NCI-H2107 (cell line): ENCODE measurements around the gene PREB.
"Not testable (repeated sequence)": the region's sequence is repeated elsewhere in the genome, so short reads cannot be mapped to it uniquely, and the experiment has no call there.

Experiments used
- DNase-seq: peaks from one replicate; lab custom pipeline; 2025; lab: John Stamatoyannopoulos, UW

Gene PREB, protein sequence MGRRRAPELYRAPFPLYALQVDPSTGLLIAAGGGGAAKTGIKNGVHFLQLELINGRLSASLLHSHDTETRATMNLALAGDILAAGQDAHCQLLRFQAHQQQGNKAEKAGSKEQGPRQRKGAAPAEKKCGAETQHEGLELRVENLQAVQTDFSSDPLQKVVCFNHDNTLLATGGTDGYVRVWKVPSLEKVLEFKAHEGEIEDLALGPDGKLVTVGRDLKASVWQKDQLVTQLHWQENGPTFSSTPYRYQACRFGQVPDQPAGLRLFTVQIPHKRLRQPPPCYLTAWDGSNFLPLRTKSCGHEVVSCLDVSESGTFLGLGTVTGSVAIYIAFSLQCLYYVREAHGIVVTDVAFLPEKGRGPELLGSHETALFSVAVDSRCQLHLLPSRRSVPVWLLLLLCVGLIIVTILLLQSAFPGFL

DNA sequence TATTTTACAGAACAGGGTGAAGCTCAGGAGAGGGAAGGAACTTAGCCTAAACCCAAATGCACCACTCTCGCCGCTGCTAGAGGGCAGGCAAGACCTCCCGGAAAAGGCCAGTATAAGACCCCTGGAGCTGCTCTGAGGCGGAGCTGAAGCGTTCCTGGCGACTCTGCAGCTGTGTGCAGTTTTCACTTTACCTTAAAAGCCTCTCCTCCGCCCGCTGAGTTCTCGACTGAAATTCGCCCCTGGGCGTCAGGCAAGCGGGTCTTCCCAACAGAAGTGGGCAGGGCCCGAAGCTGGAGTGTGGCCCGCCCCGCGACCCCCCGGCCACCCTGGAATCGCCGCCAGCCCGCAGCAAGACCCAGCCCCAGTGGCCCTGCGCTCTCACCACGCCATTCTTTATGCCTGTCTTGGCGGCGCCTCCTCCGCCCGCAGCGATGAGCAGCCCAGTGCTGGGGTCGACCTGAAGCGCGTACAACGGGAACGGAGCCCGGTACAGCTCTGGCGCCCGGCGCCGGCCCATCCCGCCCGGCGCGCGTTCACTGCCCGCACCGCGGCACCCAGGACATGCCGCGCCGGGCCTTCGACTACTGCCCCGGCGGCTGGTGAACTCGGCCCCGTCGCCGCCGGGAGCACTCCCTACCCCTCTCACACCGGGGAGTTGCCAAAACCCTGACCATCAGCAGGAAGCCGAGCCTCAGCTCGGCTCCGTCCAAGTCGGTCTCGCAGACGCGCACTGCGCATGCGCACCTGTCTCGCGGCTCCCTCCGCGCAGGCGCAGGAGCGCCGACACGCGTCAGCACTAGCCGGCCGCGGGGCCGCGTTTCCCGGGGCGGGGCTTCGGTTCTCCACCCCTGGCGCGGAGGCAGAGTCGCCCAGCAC, at the start of gene PREB:
Gene PREB (minus strand): TSS at position 732 of the 876 bp plus-strand sequence. CDS start 215 bp downstream, at position 517.
- DNase-seq: peak; percentile 86

DNA sequence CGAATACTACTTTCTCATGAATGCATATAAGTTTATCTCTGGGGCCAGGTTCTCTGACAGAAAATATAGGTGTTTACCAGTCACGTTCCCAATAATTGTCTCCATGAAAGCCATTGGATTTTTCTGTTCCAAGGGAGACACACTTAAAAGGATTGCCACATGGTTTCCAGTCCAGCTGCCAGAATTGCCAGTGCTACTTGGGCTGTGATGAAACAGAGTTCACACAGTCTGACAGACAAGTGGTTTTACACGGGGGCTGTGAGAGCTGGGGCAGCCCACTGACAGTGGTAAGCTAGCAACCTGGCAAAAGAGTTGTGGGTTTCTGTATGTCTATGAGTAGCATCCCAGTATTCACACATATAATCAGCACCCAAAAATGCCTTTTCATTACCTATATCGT, 49.7 kb upstream of the PREB start:
- DNase-seq: no peak

DNA sequence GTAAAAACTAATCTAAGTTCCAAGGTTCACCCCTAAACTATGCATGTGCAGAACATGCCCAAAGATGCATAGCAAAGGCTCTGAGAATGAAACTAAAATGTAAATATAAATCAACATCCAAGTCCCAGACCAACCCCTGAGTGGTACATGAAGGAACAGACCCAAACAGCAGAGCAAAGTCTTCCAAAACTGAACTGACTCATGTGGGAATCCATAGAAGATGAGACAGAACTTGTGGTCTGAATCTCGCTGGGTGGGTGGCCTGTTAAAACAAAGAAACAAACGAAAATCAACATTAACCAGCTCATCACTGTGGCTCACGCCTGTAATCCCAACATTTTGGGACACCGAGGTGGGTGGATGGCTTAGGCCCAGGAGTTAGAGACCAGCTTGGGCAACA, 47.9 kb upstream of the PREB start:
- DNase-seq: no peak

DNA sequence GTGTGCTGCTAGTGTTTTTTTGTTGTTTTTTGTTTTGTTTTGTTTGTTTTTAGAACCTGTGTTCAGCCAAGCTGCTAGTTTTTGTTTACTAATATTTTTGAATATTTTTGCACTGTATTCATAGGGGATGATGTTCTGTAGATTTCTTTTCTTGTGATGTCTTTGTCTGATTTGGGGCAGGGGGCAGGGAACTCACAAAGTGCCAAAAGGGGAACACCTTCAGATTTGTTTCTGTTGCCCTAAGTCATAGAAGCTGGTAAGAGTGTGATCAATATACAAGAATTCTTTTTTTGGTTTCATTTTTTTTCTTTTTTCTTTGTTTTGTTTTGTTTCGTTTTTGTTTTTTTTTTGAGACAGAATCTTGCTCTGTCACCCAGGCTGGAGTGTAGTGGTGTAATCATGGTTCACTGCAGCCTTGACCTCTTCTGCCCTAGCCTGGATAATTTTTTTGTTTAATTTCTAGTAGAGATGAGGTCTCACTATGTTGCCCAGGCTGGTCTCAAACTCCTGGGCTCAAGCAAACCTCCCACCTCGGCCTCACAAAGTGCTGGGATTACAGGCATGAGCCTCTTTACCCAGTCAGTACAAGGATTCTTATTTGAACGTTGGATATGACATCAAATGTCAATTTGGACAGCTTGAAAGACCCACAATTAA, 45.0 kb upstream of the PREB start:
- no peak for DNase-seq

DNA sequence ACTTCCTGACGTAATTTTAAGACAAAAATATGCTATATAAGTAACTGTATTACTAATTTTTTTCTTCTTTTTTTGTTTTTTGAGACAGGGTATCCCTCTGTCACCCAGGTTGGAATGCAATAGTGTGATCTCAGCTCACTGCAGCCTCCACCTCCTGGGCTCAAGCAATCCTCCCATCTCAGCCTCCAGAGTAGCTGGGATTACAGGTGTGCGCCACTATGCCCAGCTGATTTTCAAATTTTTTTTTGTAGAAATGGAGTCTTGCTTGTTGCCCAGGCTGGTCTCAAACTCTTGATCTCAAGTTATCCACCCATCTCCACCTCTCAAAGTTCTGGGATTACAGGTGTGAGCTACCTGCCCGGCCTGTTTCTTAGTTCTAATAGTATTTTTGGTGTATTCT, 44.0 kb upstream of the PREB start:
- DNase-seq: no peak

DNA sequence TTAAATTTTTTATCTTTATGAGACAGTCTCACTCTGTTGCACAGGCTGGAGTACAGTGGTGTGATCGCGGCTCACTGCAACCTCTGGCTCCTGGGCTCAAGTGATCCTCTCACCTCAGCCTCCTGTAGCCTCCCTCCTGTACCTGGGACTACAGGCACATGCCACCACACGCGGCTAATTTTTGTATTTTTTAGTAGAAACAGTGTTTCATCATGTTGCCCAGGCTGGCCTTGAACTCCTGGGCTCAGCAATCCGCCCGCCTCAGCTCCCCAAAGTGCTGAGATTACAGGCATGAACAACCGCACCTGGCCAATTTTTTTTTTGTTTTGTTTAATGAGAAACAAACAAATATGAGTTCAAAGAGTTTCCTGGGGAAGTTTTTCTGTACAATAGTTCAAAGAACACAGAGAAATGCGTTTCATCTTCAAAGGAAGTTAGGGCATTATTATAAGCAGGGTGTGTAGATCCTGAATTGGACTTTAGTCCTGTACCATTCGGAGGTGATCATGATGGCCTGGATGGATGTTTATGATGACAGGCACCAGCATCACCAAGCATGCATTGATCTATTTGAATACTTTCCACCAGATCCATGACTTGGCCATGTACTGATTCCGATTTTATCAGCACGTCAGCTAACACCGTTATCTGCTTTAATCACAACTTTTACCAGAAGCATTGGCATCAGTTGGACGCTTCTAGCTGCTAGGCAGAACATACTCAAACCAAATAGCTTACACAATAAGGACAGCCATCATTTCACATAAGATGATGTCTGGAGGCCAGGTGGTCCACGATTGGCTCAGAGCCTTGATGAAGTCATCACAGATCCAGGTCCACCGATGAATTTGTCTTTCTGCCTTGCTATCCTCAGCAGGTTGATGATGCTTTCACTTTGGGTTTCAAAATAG, 43.3 kb upstream of the PREB start:
- DNase-seq: no peak

DNA sequence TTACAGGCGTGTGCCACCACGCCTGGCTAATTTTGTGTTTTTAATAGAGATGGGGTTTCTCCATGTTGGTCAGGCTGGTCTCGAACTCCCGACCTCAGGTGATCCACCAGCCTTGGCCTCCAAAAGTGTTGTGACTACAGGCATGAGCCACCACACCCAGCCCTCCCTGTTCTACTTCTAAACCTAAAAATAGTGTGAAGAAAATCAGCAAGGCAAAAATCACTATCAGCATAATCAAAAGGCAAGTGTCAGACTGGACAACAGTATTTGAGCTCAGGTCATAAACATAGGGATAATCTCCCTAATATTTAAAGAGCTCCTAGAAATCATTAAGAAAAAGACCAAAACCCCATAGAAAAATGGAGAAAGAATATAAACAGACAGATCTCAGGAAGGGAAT, 41.3 kb upstream of the PREB start:
- not testable (repeated sequence) for DNase-seq

DNA sequence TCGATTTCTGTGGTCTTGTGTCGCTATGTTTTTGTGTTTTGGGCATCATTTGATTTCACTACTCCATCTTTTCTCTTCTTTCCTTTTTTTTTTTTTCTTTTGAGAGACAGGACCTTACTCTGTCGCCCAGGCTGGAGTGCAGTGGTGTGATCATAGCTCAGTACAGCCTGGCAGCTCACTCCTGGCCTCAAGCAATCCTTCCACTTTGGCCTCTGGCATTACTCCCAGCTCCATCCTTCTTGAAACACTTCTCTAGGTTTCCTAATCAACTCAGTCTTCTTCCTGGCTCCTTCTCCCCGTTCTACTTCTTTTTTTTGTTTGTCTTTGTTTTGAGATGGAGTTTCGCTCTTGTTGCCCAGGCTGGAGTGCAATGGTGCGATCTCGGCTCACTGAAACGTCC, 40.9 kb upstream of the PREB start:
- no peak for DNase-seq

DNA sequence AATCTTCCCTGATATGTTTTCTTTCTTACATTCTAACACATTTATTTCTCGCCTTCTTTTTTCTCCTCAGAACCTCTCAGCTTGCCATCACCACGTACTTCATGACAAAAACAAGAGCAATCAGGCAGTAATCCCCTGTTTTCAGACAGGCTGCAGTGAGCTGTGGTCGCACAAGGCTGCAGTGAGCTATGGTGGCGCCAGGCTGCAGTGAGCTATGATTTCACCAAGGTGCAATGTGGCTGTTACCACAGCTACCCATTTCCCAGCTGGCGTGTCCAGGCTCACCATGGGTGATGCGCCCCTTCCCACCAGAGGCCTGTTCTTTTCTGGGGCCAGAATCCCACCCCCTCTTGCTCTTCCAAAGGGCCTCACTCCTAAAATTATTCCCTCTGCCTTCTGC, 40.2 kb upstream of the PREB start:
- no peak for DNase-seq

DNA sequence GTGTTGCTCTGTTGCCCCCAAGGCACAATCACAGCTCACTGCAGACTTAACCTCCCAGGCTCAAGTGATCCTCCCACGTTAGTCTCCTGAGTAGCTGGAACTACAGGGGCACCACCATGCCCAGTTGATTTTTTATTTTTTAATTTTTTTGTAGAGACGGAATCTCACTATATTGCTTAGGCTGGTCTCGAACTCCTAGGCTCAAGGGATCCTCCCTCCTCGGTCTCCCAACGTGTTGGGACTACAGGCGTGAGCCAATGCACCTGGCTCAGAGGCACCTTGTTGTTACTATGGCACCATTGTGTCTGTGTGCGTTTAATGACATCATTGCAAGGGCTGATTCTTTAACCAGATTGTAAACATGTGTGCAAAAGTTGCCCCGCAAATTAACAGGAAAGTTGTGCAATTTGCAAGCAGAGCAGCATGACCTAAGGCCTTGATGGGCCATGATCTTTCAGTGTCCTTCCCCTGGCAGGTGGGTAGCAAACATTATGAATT, 37.0 kb upstream of the PREB start:
- DNase-seq: no peak

DNA sequence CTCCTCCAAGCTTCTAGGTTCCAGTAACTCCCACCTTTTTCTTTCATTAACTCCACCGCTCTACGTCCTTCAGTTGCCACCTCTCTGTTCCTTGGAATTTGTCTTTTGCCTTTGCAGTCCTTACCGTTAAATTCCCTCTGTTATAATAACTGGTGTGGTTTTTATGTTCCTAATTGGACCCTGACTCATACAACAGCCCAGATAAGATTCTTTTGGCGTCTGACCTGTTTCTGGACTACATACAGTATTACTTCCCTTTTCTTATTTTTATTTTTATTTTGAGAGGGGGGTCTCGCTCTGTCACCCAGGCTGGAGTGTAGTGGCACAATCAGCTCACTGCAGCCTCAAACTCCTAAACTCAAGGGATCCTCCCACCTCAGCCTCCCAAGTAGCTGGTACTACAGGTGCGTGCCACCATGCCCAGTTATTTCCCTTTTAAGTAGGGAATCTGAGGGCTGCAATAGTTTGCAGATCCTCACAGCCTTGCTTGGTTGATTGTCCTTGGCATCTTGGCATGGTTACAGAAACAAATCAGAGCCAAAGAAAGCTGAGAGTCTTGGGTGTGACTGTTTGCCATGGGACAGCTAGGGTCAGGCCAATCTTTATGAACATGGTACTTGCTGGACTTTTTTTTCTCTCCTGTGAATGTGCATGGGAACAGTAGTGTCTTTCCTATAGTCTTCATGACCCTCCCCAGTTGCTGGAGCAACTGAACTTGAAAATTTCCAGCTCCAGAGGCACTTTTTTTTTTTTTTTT, 36.3 kb upstream of the PREB start:
- DNase-seq: no peak

DNA sequence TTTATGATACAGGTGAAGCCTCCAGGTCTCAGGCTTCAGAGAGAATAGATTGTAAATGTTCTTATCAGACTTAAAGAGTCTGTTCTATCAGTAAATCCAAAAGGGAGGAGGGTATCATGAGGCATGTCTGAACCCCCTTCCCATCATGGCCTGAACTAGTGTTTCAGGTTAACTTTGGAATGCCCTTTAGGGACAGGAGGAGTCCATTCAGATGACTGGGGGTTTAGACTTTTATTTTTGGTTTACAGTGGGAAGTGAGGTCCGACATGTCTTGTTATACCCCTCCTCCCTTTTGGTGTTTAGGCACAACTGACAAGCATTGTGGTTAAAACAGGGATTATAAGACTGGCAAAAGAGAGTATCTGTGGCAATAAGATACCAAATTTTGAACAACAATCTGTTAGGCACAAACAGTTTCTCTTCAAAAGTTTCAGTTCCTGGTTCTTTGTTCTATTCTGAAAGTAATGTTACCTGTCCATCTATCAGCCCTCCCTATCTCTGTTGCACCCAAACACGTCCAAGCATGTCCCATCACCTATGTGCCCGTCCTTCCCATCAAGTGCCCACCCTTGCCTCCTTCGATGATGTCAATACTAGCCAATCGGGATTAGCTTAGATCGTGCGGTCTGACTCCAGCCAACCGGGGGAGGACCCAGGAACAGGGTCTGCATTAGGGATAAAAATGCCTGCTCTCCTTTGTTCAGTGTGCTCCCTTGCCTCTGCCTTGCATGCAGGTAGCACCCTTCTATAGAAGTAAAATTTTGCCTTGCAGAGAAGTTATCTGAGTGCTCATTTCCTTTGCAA, 30.7 kb upstream of the PREB start:
- no peak for DNase-seq

DNA sequence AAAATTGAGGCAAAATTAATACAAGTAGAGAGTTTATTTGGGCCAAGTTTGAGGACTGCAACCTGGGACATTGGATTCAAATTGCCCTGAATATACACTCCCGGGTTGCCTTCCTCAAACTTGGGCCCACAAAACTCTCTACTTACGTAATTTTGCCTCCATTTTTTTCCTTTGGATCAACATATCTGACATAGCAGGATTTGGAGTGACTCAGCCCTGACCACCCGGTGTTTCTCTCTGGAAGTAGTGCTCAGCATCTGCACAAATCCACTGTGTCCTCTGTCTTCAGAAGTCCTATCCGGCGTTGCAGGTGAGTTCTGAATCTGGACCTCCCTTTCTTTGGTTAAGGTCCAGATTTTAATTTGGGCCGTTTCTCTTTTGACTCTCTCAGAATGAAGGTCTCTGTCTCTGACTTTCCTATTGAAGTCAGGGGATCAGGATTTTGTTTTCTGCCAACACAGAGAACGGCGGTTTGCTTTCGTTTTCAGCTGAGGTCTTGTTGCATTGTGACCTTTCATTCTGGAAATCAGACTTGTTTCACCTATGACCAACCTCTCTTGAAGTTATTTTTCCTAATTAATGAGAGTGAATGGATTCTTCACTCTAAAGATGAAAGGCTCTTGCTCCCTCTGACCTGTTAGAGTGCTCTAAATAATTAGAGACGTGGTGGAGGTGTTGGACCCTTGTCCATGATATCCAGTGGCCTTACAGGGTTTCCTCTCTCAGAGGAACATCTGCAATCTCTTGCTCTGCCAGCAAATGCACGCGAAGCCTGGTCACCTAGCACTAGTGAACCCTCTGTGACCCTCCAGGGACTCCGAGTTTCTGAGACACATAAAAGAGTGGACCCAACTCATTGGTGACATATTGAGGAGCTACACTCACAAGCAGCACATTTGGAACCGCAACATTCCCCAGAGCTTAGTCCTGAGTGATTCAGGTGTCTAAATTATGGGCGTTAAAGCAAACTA, 28.0 kb upstream of the PREB start:
- DNase-seq: no peak

DNA sequence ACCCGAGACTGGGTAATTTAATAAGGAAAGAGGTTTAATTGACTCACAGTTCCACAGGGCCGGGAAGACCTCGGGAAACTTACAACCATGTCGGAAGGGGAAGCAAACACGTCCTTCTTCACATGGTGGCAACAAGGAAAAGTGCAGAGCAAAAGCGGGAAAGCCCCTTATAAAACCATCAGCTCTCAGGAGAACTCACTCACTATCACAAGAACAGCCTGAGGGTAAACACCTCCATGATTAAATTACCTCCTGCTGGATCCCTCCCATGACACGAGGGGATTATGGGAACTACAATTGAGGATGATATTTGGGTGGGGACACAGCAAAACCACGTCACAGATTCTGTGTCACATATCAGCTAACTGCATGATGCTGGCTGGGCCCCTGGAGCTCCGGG, 25.8 kb upstream of the PREB start:
- no peak for DNase-seq

DNA sequence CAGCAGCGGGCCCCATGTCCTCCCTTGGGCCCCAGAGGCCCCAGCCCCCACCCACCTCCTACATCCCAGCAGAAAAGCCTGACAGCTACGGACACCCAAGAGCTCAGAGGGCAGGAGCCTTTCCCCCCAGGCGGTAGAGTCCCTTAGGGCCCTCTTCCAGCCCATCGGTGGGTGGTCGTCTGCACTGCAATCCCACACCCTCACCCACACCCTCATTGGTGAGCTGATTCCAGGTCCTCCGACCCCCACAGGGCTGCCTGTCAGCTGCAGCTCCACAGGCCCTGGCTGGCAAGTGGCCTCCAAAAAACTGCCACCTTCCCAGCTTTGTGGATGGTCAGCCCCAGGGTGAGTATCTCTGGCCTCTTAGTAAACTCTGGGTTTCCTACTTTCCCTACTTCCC, 24.8 kb upstream of the PREB start:
- no peak for DNase-seq

DNA sequence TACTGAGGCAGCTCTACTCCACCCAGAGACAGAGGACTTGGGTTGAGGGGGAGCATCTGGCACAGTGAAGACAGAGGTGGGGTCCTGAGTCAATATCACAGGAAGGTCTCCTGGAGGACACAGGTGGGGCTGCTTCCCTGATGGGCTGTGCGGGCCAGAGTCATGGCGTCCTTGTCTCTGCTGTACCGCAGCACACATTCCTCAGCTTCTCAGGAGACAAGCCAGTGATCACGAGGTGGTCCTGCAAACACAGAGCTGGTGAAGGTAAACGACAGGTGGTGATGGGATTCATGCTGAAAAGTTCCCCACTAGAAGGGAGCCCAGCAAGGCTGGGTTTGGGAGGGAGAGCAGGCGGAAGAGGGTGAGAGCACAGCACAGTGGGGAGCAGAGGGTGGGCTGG, 24.0 kb upstream of the PREB start:
- DNase-seq: no peak

DNA sequence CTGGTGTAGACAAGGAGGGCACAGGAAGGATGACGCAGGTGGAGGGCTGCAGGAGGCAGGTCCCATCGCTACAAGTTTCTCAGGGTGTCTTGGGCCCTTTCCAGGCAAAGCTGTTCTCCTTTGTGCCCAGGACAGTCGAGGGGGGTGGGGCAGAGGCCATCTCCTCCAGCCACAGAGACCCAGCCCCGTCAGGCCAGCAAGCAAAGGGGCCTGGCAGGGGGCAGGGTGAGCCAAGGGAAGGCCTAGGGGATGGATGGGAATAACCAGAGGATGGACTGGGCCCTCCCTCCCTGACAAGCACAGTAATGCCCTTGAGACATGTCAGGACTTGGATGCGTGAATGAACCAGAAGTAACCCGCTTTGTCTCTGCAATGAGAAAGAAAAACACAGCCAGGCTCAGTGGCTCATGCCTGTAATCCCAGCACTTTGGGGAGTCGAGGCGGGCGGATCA, 20.7 kb upstream of the PREB start:
- DNase-seq: no peak

DNA sequence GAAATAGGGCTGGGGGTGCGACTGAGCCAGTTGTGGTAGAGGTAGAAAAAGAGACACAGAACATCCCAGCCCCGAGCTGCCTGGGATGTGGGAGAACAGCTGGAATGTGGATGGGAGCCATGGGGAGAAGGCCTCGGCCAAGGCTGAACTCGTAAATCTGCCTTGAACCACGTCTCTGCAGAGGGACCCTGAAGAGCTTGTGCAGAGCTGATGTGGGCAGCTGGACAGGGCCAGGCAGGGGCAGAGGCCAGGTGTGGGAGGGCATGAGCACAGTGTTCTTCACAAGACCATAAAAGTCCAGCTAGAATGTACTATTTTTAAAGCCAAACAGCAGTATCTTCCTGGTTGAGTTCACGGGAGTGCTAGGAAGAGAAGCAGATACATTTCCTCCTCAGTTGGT, 20.1 kb upstream of the PREB start:
- no peak for DNase-seq
